ENCODE measurements around the gene BNIP5.

The BNIP5 gene

DNA sequence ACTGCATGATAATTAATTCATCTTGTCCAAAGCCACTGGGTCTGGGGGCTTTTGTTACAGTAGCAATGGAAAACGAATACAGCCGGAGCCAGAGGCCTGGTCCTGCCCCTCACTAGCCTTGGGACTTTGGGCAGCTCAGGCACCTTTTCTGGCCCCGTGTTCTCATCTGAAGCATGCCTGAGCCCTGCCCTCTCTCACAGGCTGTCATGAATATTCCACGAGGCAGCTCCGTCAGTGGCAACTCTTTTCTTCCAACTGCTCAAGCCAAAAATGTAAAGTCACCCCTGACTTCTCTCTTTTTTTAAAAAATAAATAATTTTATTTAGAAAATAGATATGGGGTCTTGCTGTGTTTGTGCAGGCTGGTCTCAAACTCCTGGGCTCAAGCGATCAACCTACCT is 5.3 kb downstream of the BNIP5 start:
- DNase-seq (ENCODE audit: low spot score): no peak
- in situ Hi-C loops (cut with MboI; ENCODE audit: low pct_unique_long_range_greater_than_20kb, low sequenced_read_pairs, unreplicated experiment): no loop called here
- TF ChIP-seq, protein P1, sequence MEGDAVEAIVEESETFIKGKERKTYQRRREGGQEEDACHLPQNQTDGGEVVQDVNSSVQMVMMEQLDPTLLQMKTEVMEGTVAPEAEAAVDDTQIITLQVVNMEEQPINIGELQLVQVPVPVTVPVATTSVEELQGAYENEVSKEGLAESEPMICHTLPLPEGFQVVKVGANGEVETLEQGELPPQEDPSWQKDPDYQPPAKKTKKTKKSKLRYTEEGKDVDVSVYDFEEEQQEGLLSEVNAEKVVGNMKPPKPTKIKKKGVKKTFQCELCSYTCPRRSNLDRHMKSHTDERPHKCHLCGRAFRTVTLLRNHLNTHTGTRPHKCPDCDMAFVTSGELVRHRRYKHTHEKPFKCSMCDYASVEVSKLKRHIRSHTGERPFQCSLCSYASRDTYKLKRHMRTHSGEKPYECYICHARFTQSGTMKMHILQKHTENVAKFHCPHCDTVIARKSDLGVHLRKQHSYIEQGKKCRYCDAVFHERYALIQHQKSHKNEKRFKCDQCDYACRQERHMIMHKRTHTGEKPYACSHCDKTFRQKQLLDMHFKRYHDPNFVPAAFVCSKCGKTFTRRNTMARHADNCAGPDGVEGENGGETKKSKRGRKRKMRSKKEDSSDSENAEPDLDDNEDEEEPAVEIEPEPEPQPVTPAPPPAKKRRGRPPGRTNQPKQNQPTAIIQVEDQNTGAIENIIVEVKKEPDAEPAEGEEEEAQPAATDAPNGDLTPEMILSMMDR (IDR thresholded peaks at IDR 0.05; ENCODE audit: extremely low read depth, insufficient read depth, missing control alignments): no peak

DNA sequence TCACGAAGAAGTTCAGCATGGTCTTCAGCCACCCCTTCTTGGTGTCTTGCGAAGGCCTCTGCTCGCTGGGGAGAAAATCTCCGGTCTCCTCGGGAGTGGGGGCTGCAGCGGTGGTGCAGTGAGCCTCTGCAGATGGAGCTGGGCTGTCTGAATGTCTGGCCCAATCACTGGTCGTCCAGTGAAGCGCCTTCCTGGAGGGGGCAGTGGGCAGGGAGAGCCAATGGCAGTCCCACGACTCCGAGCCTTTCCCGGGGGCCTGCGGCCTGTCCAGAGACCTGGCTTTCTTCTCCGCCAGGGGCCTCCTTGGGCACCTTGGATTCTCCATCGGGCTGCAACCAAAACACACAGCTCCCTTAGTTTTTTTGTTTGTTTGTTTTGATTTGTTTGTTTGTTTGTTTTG is 6.3 kb downstream of the BNIP5 start:
- in situ Hi-C loops (cut with MboI; ENCODE audit: low pct_unique_long_range_greater_than_20kb, low sequenced_read_pairs, unreplicated experiment): no loop called here
- TF ChIP-seq, protein P1 (IDR thresholded peaks at IDR 0.05; ENCODE audit: extremely low read depth, insufficient read depth, missing control alignments): no peak
- DNase-seq (ENCODE audit: low spot score): no peak

DNA sequence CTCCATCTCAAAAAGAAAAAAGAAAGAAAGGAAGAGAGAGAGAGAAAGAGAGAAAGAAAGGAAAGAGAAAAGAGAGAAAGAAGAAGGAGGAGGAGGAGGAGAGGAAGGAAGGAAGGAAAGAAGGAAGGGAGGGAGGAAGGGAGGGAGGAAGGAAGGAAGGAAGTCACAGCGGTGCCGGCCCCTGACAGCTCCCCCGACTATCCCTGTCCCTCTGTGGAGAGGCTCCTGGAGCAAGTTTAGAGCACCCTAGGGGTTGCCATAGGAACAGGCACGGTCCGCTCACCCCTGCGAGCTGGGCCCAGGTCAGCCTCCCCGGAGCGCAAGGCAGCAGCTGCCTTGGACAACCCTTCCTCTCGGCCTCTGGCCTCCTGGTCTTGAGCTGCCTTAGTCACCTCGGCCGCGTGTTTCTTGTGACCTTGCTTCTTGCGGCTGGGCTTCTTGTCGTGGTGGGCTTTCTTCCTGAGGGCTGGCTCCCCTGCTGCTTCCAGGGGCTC is 6.8 kb downstream of the BNIP5 start:
- DNase-seq (ENCODE audit: low spot score): no peak
- TF ChIP-seq, protein P1 (IDR thresholded peaks at IDR 0.05; ENCODE audit: extremely low read depth, insufficient read depth, missing control alignments): no peak
- in situ Hi-C loops (cut with MboI; ENCODE audit: low pct_unique_long_range_greater_than_20kb, low sequenced_read_pairs, unreplicated experiment): no loop called here

DNA sequence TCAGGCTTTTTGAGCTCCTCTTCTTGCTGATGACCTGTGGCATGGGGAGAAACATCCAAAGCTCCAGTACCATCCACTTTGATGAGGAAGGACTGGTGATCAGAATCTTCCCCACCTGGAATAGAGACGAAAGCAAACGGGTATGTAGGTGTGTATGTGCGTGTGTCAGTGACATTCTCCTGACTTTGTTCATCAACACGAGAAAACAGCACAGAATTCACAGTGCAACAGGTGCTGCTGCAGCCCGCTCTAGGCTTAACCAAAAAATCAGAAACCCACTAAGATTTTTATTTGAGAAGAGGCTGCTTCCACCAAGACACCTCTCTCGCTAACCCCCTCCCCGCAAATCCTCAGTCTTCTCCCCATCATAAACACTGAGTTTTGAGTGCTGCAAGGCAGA is 8.1 kb downstream of the BNIP5 start:
- TF ChIP-seq, protein P1 (IDR thresholded peaks at IDR 0.05; ENCODE audit: extremely low read depth, insufficient read depth, missing control alignments): no peak
- in situ Hi-C loops (cut with MboI; ENCODE audit: low pct_unique_long_range_greater_than_20kb, low sequenced_read_pairs, unreplicated experiment): no loop called here
- no peak for DNase-seq (ENCODE audit: low spot score)

DNA sequence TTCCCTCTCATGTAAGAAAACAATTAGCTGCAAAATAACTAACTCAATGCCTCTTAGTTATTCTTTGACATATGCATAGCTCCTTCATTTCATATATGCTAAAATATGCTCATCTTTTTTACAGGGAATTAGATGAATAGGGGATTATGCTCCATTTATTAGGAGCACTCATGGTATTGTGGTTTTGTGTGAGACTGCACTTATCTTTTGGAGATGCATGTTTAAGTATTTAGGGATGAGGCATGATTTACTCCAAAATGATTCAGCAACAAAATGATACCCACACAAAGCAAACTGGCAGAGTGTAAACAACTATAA is 8.8 kb downstream of the BNIP5 start:
- in situ Hi-C loops (cut with MboI; ENCODE audit: low pct_unique_long_range_greater_than_20kb, low sequenced_read_pairs, unreplicated experiment): no loop called here
- no peak for DNase-seq (ENCODE audit: low spot score)
- TF ChIP-seq, protein P1 (IDR thresholded peaks at IDR 0.05; ENCODE audit: extremely low read depth, insufficient read depth, missing control alignments): no peak

DNA sequence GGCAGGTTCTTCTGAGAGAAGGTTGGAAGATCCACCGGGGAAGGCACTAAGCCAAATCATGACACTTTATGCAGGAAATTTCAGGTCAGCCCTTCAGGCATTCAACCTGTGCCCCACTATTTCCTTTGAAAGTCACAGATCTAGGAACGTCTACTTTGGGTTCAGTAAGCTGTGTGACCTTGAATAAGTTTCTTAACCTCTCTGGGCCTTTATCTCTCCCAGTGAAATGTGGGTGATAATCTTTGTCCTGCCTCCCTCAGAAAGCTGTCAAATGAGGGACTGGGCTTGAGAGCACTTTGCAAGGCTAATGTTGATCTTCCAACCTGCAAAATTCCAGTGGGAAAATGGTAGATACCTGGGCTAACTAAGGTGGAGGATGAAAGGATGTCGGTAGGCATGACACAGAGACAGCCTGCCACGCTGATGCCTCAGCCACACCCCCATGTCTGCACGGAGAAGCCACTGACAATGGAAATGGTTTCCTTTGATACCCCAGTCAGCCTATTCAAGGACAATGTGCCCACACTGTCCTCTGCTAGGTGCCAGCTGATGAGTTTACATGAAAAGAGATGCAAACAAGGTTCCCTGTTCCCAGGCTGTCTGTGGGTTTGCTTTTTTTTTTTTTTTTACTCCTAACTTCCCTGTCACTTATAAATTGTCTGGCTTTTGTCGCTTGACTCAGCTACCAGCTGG is 9.3 kb downstream of the BNIP5 start:
- in situ Hi-C loops (cut with MboI; ENCODE audit: low pct_unique_long_range_greater_than_20kb, low sequenced_read_pairs, unreplicated experiment): no loop called here
- TF ChIP-seq, protein P1 (IDR thresholded peaks at IDR 0.05; ENCODE audit: extremely low read depth, insufficient read depth, missing control alignments): no peak
- DNase-seq (ENCODE audit: low spot score): no peak
